ENCODE results near the gene CCDC175. TPM values are rescaled to one million over a fixed set of nuclear protein-coding genes. Genes with fewer than 3 reads are reported as not detected.
A peak's percentile ranks its signal among the peaks of the same experiment; 100 is the strongest.

The CCDC175 gene
- polyA plus RNA-seq, 2 of the 4 experiments (the other 2 are of a cell fraction), result not detected

GRCh38 chr14:59483819-59484638 is 92.6 kb downstream of the CCDC175 start, which contains the start of the genes JKAMP and L3HYPDH (continued):
- TF ChIP-seq CBX2 (IDR thresholded peaks at IDR 0.05; ENCODE audit: borderline replicate concordance, low read depth), result no peak
- no peak for TF ChIP-seq POLR2AphosphoS2 (conservative IDR thresholded peaks at IDR 0.05; ENCODE audit: low read length)
- TF ChIP-seq HES2 (IDR thresholded peaks at IDR 0.05), result no peak
- TF ChIP-seq SMC3 (IDR thresholded peaks at IDR 0.05), result peak; percentile 25; the same call in 1 of the 3 replicates
- TF ChIP-seq FOSL2 (IDR thresholded peaks at IDR 0.05), result no peak
- peak; percentile 13; the same call in 1 of the 2 replicates for TF ChIP-seq FOSL2 (CRISPR knock-in tag; IDR thresholded peaks at IDR 0.05)
- no peak for TF ChIP-seq ZFP36 (IDR thresholded peaks at IDR 0.05; ENCODE audit: borderline replicate concordance, partially characterized antibody)
- TF ChIP-seq HOXB5 (CRISPR knock-in tag; IDR thresholded peaks at IDR 0.05), result peak; percentile 72; the same call in 1 of the 2 replicates
- peak; percentile 84 for TF ChIP-seq POLR2A (IDR thresholded peaks at IDR 0.05; ENCODE audit: low read length)
- no peak; a peak in 1 of 5 replicates for TF ChIP-seq RAD21 (conservative IDR thresholded peaks at IDR 0.05 in 1 of 2, IDR thresholded peaks at IDR 0.05 in 1 of 2)
- no peak for TF ChIP-seq ZC3H11A (IDR thresholded peaks at IDR 0.05)
- no peak for TF ChIP-seq RFX5 (IDR thresholded peaks at IDR 0.05)
- TF ChIP-seq SREBF2 (IDR thresholded peaks at IDR 0.05), result no peak
- no peak for TF ChIP-seq TP53 (CRISPR knock-in tag; IDR thresholded peaks at IDR 0.05)
- TF ChIP-seq TFCP2L1 (CRISPR knock-in tag; IDR thresholded peaks at IDR 0.05), result peak; percentile 79; the same call in 1 of the 2 replicates
- peak; percentile 92 for TF ChIP-seq E2F6 (IDR thresholded peaks at IDR 0.05; ENCODE audit: borderline replicate concordance, low read depth)
- TF ChIP-seq ESRRA (IDR thresholded peaks at IDR 0.05; ENCODE audit: borderline replicate concordance, low read length), result no peak
- peak; percentile 39 for TF ChIP-seq GATA3 (IDR thresholded peaks at IDR 0.05; ENCODE audit: borderline replicate concordance)
- TF ChIP-seq HOXB13 (CRISPR knock-in tag; IDR thresholded peaks at IDR 0.05; ENCODE audit: low read depth), result no peak
- TF ChIP-seq CHD4 (IDR thresholded peaks at IDR 0.05; ENCODE audit: borderline replicate concordance), result no peak
- 0 out of 2 replicates have a peak, but pooled peaks have one; percentile 53 for TF ChIP-seq HMGXB4 (CRISPR knock-in tag; IDR thresholded peaks at IDR 0.05; ENCODE audit: borderline replicate concordance)
- no peak for TF ChIP-seq FOXS1 (CRISPR knock-in tag; IDR thresholded peaks at IDR 0.05)
- TF ChIP-seq CEBPB (IDR thresholded peaks at IDR 0.05), result no peak
- TF ChIP-seq FOSB (CRISPR knock-in tag; IDR thresholded peaks at IDR 0.05), result no peak
- TF ChIP-seq CBX8 (IDR thresholded peaks at IDR 0.05), result no peak
- TF ChIP-seq EHF (CRISPR knock-in tag; IDR thresholded peaks at IDR 0.05), result no peak
- TF ChIP-seq RARB (CRISPR knock-in tag; IDR thresholded peaks at IDR 0.05), result 0 out of 2 replicates have a peak, but pooled peaks have one; percentile 34
- peak; percentile 56; the same call in 1 of the 2 replicates for TF ChIP-seq REST (IDR thresholded peaks at IDR 0.05)
- peak; percentile 99 for TF ChIP-seq MAX (IDR thresholded peaks at IDR 0.05)
- TF ChIP-seq USF2 (IDR thresholded peaks at IDR 0.05), result peak; percentile 87
- no peak for TF ChIP-seq KDM1A (IDR thresholded peaks at IDR 0.05; ENCODE audit: low read depth)
- no peak for TF ChIP-seq EP300 (IDR thresholded peaks at IDR 0.05)
- no peak for TF ChIP-seq JUNB (IDR thresholded peaks at IDR 0.05)
- TF ChIP-seq HEYL (CRISPR knock-in tag; IDR thresholded peaks at IDR 0.05), result no peak
- TF ChIP-seq RCOR1 (IDR thresholded peaks at IDR 0.05; ENCODE audit: low read depth, low read length), result no peak
- no peak for TF ChIP-seq ZNF302 (CRISPR knock-in tag; IDR thresholded peaks at IDR 0.05)
- peak; percentile 66 to 92 for TF ChIP-seq JUN (IDR thresholded peaks at IDR 0.05)
- no peak for TF ChIP-seq ZSCAN20 (CRISPR knock-in tag; IDR thresholded peaks at IDR 0.05)
